Astrocyte of the cerebellum (primary cell): ENCODE data around the gene SUGP1.
A peak's percentile ranks its signal among the peaks of the same experiment; 100 is the strongest.

Experiments used
- DNase-seq: peaks from one replicate; pipeline ENCODE4 v3.0.0-alpha.2; 2011; ENCODE audit warnings: low read depth
- H3K4me3 ChIP-seq: 2 replicates; pipeline ENCODE4 v1.5.1; 2011; ENCODE audit warnings: mild to moderate bottlenecking, low read depth, low read length, moderate library complexity
- in situ Hi-C: cut with HindIII; loops from 2 replicates; pipeline ENCODE4 v1.10.0; 2017; ENCODE audit warnings: low sequenced_read_pairs
- TF ChIP-seq, protein P1 (sequence below): IDR thresholded peaks from 2 replicates; pipeline ENCODE4 v1.5.1; 2012; ENCODE audit warnings: low read length, low read depth, moderate library complexity, mild to moderate bottlenecking; ENCODE audit errors: missing control alignments

Gene SUGP1

GRCh38 chr19:19319732-19320360, 463 bp downstream of the SUGP1 start:
- in situ Hi-C loops: no loop called here
- no peak for DNase-seq
- H3K4me3 ChIP-seq: peak overlapping the region; percentile 99
- TF ChIP-seq, protein P1, sequence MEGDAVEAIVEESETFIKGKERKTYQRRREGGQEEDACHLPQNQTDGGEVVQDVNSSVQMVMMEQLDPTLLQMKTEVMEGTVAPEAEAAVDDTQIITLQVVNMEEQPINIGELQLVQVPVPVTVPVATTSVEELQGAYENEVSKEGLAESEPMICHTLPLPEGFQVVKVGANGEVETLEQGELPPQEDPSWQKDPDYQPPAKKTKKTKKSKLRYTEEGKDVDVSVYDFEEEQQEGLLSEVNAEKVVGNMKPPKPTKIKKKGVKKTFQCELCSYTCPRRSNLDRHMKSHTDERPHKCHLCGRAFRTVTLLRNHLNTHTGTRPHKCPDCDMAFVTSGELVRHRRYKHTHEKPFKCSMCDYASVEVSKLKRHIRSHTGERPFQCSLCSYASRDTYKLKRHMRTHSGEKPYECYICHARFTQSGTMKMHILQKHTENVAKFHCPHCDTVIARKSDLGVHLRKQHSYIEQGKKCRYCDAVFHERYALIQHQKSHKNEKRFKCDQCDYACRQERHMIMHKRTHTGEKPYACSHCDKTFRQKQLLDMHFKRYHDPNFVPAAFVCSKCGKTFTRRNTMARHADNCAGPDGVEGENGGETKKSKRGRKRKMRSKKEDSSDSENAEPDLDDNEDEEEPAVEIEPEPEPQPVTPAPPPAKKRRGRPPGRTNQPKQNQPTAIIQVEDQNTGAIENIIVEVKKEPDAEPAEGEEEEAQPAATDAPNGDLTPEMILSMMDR: no peak

DNA sequence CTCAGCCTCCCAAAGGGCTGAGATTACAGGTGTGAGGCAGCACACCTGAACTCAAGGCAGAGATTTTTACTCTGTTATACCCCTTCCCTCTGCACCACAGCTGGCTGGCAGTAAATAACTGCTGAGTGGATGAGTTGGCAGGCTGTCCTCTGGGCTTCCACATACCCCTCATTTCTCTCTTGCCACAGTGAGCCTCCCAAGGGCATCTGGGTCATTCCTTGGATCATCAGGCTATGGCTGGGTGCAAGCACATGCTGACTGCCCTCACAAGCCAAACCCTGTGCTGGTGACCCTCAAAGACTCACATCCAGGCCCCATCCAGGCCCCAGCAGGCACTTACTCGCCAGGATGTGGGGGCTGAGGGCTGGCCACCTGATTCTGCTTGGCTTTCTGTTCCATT, 4.2 kb downstream of the SUGP1 start:
- H3K4me3 ChIP-seq: no peak overlapping the region
- TF ChIP-seq, protein P1: no peak
- in situ Hi-C loops: no loop called here
- no peak for DNase-seq

DNA sequence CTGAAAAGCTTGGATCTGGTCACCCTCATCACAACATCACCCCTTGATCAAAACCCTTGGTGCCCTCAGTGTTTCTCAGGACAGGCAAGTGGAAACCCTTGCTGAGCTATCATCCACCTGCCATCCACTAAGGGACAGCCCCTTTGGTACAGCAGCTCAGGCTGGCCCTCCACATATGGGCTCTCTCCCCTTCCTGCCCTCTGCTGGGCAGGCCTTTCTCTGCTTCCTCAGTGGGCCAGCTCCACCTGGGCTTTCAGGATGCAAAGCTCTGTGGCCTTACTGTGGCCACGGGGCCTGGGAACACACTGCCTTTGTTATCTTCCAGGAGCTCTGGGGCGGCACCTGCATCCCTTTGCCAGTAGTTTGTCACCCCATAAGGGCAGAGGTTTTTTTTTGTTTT, 4.9 kb downstream of the SUGP1 start:
- TF ChIP-seq, protein P1: no peak
- in situ Hi-C loops: no loop called here
- no peak overlapping the region for H3K4me3 ChIP-seq
- DNase-seq: no peak

DNA sequence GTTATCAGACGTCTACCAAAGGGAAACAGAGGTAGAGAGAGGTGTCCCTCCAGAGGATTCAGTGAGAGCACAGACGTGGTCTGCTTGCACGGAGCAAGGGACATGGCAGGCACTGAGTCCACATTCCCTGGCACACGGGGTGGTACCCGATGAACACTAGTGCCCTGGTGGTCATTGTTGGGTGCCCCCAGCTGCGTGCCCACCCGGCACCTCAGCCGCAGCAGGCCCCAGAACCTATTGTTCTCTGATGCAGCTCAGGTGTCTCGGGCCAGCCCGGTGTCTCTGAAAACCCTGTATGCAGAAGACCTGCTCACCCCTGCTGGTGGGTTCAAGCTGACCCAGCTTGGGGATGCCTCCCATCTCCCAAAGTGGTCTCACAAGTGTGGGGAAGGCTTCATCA, 11.9 kb downstream of the SUGP1 start:
- no peak overlapping the region for H3K4me3 ChIP-seq
- in situ Hi-C loops: no loop called here
- DNase-seq: no peak
- TF ChIP-seq, protein P1: no peak

- no peak overlapping the region for H3K4me3 ChIP-seq
- TF ChIP-seq, protein P1: no peak
- in situ Hi-C loops: no loop called here
- DNase-seq: no peak
Observed at GRCh38 chr19:19306191-19306590, 14.1 kb downstream of the SUGP1 start.

DNA sequence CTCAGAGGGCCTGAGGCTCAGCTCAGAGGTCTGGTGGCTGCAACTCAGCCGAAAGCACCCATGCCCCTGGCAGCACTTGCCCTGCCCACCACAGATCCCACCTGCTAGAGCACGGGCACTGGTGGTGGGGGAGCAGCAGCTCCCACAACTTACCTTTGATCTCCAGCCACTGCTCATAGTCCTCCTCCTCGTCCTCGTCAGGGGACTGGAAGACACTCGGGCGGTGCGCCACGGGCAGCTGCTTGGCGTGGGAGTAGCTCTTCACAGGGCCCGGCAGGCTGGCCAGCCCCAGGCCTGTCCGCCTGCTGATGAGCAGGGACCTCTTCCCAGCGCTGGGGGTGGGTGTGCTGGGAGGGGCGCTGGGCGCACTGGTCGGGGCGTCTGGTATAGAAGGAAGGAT, 14.6 kb downstream of the SUGP1 start:
- TF ChIP-seq, protein P1: no peak
- no peak for DNase-seq
- H3K4me3 ChIP-seq: no peak overlapping the region
- in situ Hi-C loops: no loop called here
